HG03460 (cell line): ENCODE data around the gene WDR62.

Experiments
- ATAC-seq: cut with Tn5 transposase; IDR thresholded peaks from one replicate; pipeline ENCODE4 v1.9.1; 2021; ENCODE audit not compliant: unreplicated experiment

Gene WDR62

DNA sequence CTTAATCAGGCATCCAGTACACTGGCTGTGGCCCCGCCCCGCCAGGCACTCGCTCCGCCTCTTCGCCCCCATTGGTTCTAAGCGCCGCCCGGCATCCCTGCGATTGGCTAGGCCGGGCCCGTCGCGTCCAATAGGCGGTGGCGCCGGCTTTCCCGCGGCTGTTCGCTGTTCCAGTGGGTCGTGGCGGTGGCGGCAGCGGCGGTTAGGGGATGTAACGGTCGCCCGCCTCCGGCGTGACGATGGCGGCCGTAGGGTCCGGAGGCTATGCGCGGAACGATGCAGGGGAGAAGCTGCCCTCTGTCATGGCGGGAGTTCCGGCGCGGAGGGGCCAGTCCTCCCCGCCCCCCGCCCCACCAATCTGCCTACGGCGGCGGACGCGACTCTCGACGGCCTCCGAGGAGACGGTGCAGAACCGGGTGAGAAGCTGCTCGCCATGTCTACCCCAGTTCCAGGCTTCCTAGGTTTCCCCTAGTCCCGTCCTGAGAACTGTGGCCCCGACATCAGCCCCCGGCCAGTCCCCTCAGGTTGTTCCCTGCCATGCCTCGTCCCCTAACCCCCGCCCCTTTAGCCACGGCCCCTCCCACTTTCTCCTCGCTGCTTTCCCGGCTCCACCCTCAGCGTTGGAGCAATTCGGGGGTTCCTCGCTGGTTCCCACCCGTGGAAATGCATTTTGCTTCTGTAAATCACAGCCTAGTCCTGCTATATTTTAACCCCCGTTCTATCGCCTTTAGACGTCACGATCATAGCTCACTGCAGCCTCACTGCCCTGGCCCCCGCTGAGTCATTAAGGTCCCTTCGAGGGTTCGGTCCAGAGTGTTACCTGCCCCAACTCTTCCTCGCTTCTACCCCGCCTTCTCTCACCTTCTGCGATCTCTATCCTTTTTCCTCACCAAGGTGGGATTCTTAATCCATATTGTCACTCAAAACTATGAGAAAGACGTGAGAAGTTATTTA lies at the start of gene WDR62:
Gene WDR62, plus strand, starts transcription at position 165 of the 954 bp plus-strand sequence. Its CDS starts 75 bp downstream, at position 240.
- ATAC-seq: peak; percentile 61

DNA sequence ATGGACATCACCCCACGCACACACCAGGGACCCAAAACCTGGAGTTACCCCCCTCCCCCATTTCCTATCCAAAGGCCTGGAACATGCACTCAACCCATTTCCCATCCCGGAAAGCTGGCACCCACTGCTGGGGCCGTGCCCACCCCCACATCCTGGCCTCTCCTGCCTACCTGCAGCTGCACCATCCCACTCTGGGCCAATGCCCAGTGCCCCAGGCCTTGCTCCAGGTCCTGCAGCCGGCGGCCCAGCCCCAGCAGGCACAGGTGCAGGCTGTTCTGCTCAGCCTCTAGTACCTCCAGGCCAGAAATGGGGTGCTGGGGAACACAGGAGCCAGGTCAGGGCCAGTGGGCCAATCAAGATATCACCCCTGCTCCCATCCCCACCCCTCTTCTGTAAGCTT lies 47.7 kb upstream of the WDR62 start:
- ATAC-seq: no peak

DNA sequence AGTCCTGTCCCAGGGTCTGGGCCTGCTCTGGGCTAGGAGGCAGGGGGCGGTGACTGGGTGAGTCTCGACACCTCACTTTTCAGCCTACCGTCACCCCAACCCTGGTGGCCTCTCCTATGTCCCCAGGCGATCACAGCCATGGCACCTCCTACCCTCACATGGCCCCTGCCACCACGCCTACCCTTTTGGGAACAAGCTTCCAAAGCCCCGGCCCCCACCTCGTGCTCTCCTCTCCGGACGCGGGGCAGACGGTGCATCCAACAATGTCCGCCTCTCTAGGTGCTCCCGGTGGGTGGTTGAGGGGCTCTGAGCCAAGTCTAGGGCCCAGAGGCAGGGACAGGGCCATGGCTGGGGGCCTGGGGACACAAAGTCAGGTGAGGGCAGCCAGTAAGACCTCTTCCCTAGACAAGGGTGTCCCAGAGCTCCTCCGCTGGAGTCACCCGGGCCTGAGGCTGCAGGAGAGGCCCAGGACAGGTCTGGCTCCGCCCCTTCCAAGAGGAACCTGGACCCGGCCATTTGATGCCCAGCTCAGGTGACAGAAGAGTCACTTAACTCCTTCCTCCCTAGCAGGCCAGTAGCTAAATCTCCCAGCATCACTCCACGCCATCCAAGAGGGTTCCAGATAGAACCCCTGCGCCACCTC lies 46.2 kb upstream of the WDR62 start, which contains the start of gene SYNE4:
Gene SYNE4, minus strand, starts transcription at position 478 of the 643 bp plus-strand sequence. Its CDS starts 132 bp downstream, at position 346.
- no peak for ATAC-seq

DNA sequence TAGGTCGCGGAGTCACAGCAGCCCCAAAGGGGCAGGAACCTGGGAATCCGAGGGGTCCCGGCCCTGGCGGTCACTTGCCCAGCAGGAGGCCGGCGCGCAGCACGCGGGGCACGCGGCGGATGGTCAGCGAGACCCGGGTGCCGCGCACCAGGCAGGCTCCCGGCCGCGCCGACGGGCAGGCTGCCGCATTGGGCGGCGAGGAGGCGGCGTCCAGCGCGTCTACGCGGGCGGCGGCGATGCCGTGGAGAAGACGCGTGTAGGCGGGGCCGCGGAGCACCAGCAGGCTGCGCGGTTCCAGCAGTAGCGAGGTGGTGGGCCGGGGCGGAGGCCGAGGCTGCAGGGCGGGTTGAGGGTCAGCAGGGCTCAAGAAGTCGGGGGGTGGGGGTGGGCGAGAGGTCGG lies 45.5 kb upstream of the WDR62 start:
- ATAC-seq: no peak

DNA sequence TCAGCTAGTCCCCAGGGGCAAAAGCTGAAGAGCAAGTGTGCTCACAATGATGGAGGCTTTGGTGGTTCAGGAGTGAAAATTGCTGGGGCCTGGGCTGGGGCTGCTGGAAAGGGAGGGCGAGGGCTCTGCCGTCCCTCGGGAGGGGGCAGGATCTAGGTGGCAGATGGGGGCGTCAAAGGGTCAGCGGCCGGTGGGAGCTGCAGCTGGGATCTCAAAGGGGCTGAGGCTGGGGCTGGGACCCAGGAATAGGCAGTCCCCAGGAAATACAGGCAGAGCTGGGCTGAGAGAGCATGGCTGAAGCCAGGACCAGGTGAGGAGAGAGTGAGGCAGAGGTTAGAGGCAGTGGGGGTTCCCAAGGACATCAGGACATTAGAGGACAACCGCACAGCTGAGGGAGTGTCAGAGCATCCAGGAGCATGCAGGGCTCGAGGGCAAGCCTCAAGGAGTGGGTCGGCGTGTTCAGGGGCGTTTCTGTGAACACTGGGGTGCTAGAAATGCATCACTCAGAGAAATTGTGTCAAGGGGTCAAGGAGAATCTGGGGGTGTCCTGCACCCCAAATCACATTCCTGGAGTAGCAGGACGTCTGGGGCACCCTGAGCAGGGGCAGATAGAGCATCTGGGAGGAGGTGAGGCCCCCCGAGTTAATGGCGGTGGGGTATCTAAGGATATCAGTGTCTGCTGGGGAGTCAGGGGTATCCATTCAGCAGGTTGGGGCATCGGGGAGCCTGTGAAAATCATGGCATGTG lies 44.9 kb upstream of the WDR62 start:
- no peak for ATAC-seq

DNA sequence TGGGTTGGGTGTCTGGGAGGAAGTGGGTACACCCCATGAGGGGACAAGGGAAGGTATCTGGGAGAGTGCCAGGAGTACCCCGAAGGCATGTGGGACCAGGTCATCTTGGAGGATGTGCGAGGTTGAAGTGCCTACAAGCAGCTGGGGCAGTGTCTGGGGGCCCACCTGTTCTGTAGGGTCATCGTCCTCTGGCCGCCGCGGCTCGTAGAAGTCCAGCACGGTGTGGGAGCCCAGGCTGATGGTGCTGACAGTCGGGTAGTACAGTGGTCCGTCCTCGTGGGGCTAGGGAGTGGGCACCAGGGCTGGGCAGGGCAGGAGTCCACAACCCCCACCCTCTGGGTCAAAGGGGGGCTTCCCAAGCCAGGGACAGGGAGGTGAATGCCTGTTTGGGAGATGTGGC lies 44.3 kb upstream of the WDR62 start:
- ATAC-seq: no peak

DNA sequence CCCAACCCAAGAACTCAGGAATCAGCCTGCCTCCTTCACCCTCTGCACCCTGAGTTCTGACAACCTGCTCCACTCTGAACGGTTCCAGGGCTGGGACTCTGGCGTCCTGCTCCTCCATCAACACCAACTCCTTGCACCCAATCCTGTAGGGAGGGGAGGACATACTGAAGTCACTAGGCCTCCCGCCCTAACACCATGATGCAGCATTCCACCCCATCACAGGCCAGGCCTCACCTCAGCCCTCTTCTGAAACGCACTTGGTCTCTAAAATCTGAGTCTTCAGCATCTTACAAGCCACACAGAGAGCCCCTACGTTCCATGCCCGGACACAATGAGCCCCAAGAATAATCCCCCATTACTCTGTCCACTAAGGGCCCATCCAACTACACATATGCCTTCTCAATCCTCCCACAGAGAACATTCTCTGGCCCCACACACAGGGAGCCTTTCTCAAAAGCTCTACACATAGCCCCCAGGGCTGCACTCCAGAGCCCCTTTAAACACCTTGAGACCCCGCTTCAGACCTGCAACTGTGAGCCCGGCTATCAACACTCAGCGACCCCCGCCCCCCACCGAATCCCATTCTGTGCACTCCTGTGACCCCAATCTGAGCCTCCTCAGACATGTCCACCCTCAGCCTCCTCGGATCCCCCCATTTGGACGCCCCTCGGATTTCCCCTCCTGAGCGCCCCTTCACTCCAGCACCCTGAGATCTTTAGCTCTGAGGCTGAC lies 41.3 kb upstream of the WDR62 start:
- no peak for ATAC-seq

DNA sequence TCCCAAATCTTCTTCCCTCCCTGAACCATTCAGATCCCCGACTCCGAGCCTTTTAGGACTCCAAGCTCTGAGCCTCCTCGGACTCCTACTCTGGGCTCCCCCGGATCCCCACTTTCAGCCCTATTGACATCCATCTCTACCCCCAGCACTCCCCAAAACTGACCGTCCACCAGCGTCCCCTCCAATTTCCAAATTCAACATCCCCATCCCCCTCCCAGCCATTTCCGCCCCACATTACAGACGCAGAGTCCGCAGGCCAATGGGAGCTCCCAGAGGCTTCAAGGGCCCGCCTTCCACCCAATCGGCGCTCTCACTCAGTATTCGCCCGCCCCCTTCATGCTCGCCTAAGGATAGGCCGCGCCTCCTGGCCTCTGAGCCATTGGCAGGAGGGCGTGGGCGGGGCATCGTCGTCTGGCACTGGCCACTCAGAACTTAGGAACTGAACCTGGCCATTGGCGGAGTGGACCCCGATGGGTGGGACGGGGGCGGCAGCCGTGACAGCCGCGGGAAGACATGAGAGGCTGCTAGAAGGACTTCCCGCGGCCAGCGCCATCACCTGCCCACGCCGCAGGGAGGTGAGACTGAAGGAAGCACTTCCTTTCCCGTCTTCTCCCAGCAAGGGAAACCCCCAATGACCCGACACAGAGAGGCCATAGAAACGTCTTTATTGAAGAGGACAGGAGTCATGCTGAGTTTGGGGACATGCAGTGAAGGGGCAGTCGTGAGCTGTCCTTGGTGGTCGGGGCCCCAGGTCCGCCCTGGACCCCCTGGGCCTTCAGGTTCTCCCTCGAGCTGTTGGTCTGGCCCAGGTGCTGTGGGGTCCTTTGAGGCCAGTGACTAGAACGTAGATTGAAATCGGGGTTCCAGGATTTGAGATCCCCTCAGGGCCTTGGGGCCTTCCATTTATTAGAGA lies 40.4 kb upstream of the WDR62 start, which contains the start of gene ALKBH6:
Gene ALKBH6, minus strand, starts transcription at position 202 of the 913 bp plus-strand sequence. CDS start 816 bp downstream, outside the sequence.
- peak; percentile 95 for ATAC-seq

DNA sequence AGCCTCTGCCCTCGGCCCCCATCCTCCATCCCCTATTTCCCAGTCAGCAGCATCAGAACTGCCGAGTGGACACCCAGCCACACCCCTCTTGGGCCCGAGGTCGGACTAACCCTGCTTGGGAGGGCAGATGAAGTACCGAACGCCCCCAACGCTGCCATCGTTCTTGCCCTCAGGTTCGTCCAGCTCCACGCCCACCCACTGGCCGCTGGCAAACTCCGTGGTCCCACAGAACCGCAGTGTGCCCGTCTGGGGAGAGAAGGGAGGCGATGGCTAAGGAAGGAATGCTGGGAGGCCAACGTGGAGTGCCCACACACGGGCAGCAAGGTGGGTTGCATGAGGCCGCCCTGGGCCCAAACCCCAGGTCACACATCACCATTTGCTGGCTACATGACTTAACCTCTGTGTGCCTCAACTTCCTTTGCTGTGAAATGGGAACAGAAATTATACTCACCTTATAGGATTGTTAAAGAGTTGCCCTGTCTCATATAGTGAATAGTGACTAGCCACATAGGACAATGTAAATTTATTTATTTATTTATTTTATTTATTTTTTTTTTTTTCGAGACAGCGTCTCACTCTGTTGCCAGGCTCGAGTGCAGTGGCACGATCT lies 35.5 kb upstream of the WDR62 start:
- no peak for ATAC-seq

DNA sequence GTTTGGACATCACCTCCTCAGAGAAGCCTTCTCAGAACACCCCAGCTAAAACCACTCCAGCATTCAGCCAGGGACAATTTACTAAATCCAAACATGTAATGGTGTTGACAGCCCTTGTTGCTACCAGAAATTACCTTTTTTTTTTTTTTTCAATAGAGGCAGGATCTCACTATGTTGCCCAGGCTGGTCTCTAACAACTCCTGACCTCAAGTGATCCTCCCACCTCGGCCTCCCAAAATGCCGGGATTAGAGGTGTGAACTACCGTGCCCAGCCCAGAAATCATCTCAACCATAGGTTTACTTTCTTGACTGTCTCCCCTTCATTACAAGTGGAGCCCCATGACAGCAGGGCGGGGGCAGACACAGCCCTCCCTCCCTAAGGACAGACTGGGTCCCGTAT lies 31.3 kb upstream of the WDR62 start:
- ATAC-seq: no peak

DNA sequence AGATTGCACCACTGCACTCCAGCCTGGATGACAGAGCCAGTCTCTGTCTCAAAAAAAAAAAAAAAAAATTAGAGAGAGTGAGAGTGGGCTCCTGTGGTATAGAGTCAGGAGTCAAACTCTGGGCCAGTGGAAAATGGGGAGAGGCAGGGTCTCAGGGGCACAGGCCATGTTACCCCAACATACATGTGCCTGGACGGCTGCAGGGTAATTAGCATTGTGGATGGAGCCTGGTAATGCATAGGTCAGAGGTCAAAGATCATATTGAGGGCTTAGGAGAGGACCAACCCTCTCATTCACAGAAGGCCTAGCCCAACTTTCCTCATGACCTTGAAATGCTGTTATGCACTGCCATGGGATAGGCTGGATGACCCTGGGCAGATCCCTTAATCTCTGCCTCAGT lies 29.2 kb upstream of the WDR62 start:
- no peak for ATAC-seq

DNA sequence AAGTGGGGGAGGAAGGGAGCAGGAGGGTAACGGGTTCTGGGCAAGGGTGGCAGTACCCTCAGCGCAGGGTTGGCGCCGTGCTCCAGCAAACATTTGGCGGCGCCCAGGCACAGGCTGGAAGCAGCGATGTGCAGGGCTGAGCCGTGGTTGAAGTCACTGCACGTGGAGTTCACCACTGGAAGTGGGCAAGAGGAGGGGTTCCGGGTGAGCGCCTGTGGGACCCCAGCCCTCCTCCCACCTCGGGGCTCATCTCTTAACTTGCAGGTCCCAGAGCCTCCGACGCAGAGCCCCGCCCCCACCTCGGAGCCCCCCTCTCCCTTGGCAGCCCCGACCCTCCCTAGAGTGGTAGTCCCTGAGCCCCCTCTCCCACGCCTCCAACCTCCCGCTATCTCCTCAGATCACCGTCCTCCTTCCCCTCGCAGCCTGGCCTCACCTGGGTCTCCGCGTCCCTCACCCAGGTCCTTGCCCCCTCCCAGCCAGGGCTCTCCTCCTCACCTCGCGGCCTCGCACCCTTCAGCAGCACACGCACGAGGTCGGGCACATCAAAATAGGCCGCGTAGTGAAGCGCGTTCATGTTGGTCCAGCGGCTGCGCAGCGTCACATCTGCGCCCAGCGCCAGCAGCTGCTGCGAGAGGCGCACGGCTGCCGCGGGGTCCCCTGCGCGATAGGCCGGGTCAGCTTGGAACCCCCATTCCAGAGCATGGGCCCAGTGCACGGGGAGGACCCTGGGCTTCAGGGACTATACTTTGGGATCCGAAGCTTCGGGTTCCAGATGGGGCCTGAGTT lies 28.4 kb upstream of the WDR62 start:
- no peak for ATAC-seq

DNA sequence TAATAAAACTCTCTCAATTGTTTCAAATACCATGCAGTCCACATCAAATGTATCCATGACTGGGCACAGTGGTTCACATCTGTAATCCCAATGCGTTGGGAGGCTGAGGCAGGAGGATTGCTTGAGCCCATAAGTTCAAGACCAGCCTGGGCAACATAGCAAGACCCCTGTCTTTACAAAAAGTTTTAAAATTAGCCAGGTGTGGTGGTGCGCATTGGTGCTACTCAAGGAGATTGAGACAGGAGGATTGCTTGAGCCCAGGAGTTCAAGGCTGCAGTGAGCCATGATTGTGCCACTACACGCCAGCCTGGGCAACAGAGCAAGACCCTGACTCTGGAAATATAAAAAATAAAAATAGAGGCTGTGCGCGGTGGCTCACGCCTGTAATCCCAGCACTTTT lies 27.0 kb upstream of the WDR62 start:
- no peak for ATAC-seq

DNA sequence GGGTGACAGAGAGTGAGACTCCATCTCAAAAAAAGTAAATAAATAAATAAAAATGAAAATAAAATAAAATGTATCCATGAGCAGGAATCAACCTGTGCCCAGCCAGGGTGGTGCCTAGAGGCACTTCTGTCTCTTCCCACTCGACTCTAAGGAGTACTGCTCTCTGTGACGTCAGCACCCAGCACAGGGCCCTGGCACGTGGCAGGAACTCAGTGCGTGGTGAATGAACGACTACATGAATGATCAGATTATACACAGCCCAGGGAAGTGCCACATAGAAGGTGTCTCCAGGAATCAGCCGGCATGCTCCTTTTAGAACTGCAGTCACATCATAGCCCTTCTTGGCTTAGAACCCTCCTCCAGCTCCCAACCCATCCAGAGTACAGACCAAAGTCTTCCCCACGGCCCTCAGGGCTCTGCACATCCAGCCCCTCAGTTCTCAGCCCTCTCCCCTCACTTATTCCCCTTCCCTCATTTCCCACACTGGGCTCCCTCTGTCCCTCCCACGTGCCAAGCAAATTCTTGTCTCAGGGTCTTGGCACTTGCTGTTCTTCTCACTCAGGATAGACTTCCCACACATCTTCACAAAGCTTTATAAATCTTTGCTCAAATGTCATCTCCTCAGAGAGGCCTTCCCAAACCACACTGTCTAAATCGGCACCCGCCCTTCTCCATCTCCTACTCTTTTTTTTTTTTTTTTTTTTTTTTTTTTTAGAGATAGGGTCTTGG lies 26.2 kb upstream of the WDR62 start:
- ATAC-seq: no peak

DNA sequence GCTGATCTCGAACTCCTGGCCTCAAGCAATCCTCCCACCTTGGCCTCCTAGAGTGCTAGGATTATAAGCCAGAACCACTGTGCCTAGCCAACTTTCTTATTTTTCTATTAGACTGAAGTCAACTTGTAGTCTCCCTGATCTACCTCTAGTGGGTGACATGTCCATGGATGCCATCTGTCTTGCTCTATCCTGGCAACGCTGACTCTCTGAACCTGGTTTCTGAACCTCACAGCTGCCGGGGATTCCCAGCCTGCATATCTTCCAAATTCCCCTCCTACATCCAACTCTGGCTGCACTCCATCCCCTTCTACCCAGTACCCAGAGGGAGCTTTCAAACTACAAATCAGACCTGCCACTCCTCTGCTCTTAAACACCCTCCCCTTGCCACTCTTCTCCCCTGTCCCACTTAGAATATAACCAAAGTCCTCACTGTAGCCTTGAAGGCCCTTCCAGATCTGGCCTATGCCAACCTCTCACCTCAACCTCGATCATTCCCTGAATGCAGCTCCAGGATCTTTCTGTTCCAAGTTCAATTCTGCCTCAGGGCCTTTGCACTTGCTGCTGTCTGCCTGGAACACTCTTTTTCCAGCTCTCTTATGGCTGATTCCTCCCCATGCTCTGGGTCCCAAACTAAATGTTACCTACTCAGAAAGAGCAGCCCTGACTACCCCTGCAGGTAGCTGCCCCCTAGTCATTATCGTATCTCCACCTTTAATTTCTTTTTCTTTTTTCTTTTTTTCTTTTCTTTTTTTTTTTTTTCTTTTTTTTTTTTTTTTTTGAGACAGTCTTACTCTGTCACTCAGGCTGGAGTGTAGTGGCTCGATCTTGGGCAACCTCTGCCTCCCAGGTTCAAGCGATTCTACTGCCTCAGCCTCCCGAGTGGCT lies 24.2 kb upstream of the WDR62 start:
- no peak for ATAC-seq

DNA sequence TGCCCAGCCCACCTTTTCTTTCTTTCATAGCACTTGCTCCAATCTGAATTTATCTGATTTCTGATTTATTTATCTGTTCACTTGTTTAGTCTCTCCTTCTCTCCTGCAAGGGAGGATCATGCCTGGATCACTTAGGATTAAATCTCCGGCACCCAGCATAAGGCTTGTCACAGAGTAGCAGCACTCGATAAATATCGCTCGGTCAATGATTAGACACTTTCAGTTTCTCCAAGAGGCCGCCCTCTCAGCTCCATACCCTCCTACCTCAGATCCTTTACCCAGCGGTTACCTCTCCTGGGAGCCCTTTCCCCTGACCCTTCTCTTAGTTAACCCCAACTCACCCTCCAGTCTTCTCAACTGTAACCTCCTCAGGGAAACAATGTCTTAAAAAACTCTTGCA lies 23.4 kb upstream of the WDR62 start:
- no peak for ATAC-seq
